ENCODE measurements around the gene CHST12. TPM values are rescaled to one million over a fixed set of nuclear protein-coding genes. Genes with fewer than 3 reads are reported as not detected.

CHST12 gene
- total RNA-seq = 3.2 and 4.7 TPM in 2 replicates

GRCh38 chr7:2403014-2403717, at the start of gene CHST12:
Gene CHST12, plus strand, starts transcription at chr7:2403611. Its CDS starts 29,029 bp downstream, at chr7:2432640.

DNA sequence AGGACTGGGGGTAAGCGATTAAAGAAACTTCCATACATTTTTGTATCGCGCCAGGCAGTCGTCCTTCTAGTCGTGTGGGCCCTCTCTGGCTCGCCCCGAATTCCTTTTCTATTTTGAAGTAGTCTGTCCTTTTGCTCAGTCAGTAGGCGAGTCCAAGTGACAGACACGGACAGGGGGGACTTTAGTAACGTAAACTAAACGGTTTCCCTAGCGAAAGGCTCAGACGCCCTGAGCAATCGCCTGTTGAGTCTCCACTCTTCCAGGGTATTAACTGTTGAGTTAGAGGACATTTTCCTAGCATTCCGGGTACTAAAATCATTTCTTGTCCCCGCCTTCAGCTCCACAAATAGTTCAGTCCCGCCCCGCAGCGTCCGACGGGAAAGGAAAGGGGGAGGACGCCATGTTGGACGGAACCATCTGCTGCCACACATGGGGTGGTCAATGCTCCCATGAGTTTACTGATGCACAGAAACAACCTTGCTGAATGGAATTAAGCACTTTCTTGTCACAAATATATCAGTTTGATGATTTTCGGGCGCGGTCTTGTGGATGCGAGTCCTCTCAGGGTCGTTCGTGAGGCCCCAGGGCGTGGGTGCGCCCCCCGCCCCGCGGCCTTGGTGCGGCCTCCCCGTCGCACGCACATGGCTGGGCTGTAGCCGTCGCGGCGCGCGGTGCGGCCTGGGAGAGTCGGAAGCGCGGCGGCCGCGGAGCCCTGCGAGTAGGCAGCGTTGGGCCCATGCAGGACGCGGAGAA, 49.0 kb upstream of the CHST12 start, which contains the start of gene EIF3B:
EIF3B (plus strand) TSS at position 642 of the 753 bp plus-strand sequence; CDS start at position 737, 95 bp downstream.

DNA sequence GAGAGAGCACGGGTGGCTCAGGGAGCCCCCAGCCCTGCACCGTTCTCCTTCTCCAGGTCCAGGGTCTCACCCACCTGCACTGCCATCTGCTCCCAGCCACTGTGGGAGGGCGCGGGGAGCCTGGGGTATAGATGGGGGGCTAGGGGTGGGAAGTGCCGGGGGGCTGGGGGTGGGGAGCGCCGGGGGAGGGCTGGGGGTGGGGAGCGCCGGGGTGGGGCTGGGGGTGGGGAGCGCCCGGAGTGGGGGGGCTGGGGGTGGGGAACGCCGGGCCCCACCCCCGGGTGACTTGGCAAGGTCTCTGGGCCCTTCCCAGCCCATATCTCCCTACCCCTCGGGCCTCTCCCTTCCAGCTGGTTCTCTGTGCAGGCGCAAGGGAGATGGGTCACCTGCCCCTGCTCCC, 72.9 kb downstream of the CHST12 start, which contains the start of gene GRIFIN:
GRIFIN (minus strand) TSS at position 101 of the 400 bp plus-strand sequence; CDS start at position 86, 15 bp downstream.

Other genes starting within 250 kb of the CHST12 start
- 38.6 and 38.8 TPM in 2 replicates for gene MAD1L1, start 170.7 kb upstream of the CHST12 start, total RNA-seq
- 16.5 and 38.4 TPM in 2 replicates for gene MRM2, start 161.4 kb upstream of the CHST12 start, total RNA-seq
- 57.8 and 99.3 TPM in 2 replicates for gene NUDT1, start 161.4 kb upstream of the CHST12 start, total RNA-seq
- 8.5 and 9.1 TPM in 2 replicates for gene SNX8, start 89.2 kb upstream of the CHST12 start, total RNA-seq
- gene EIF3B, start 48.8 kb upstream of the CHST12 start, total RNA-seq = 121 and 183 TPM in 2 replicates
- not detected in 2 replicates for gene GRIFIN, start 72.8 kb downstream of the CHST12 start, total RNA-seq
- 11.9 and 30.1 TPM in 2 replicates for gene LFNG, start 116.2 kb downstream of the CHST12 start, total RNA-seq
- gene BRAT1, start 151.9 kb downstream of the CHST12 start, total RNA-seq = 39.7 and 50.8 TPM in 2 replicates
- 11.1 and 11.2 TPM in 2 replicates for gene IQCE, start 155.4 kb downstream of the CHST12 start, total RNA-seq
- 34.8 and 36.3 TPM in 2 replicates for gene TTYH3, start 228.4 kb downstream of the CHST12 start, total RNA-seq